Fibroblast of lung (primary cell): ENCODE results near the gene MYO1E.

ENCODE experiments used
- EZH2 ChIP-seq: IDR thresholded peaks from 2 replicates; pipeline ENCODE4 v1.5.1; 2012; ENCODE audit warnings: low read length, control low read depth, mild to moderate bottlenecking; ENCODE audit errors: missing control alignments
- TF ChIP-seq, protein P1 (sequence below), 2 donors: IDR thresholded peaks in 1 of 2; conservative IDR thresholded peaks in 1 of 2; 1 replicate in 1 of 2; 2 replicates in 1 of 2; pipeline ENCODE4 v1.5.1; 2011 to 2012; ENCODE audit warnings: low read length in 2 of 2, control low read depth in 1 of 2, inconsistent platforms in 1 of 2, low read depth in 1 of 2, mild to moderate bottlenecking in 1 of 2

DNA sequence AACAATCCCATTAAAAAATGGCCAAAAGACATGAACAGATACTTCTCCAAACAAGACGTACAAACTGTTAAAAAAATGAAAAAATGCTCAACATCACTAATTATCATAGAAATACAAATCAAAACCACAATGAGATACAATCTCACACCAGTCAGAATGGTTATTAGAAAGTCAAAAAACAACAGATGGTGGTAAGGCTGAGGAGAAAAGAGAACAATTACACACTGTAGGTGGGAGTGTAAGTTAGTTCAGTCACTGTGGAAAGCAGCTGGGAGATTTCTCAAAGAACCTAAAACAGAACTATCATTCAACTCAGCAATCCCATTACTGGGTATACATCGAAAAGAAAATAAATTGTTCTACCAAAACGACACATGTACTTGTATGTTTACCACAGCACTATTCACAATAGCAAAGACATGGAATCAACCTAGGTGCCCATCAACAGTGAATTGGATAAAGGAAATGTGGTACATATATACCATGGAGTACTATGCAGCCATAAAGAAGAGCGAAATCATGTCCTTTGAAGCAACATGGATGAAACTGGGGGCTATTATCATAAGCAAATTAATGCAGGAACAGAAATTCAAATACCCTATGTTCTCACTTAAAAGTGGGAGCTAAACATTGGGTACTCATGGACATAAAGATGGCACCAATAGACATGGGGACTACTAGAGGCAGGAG is 51.5 kb downstream of the MYO1E start:
- TF ChIP-seq, protein P1, sequence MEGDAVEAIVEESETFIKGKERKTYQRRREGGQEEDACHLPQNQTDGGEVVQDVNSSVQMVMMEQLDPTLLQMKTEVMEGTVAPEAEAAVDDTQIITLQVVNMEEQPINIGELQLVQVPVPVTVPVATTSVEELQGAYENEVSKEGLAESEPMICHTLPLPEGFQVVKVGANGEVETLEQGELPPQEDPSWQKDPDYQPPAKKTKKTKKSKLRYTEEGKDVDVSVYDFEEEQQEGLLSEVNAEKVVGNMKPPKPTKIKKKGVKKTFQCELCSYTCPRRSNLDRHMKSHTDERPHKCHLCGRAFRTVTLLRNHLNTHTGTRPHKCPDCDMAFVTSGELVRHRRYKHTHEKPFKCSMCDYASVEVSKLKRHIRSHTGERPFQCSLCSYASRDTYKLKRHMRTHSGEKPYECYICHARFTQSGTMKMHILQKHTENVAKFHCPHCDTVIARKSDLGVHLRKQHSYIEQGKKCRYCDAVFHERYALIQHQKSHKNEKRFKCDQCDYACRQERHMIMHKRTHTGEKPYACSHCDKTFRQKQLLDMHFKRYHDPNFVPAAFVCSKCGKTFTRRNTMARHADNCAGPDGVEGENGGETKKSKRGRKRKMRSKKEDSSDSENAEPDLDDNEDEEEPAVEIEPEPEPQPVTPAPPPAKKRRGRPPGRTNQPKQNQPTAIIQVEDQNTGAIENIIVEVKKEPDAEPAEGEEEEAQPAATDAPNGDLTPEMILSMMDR (conservative IDR thresholded peaks at IDR 0.05 in 1 of 2, IDR thresholded peaks at IDR 0.05 in 1 of 2; ENCODE audit: low read depth in 1 of 2, low read length in 2 of 2): no peak
- TF ChIP-seq EZH2: no peak
